K562 (cell line): ENCODE measurements around the gene ARL8A. TPM values are rescaled to one million over a fixed set of nuclear protein-coding genes. Genes with fewer than 3 reads are reported as not detected.

Experiments
- CBX3 ChIP-seq, 2 experiments: IDR thresholded peaks; 1 replicate in 1 of 2; 2 replicates in 1 of 2; pipeline ENCODE4 v1.6.1; 2012; ENCODE audit warnings: inconsistent platforms in 2 of 2, low read length in 2 of 2, borderline replicate concordance in 1 of 2, control low read depth in 1 of 2
- ETV5 ChIP-seq: sonication (generic); formaldehyde crosslinking; IDR thresholded peaks from 2 replicates; pipeline ENCODE4 v1.4.0; 2020; ENCODE audit warnings: low read depth, mild to moderate bottlenecking, missing genetic modification reagents
- FOXP4 ChIP-seq: sonication (generic); formaldehyde crosslinking; IDR thresholded peaks from 2 replicates; pipeline ENCODE4 v1.8.0; 2022; ENCODE audit warnings: mild to moderate bottlenecking, missing genetic modification reagents, borderline replicate concordance
- HDAC2 ChIP-seq: fragments of 450-650 bp; IDR thresholded peaks from 2 replicates; pipeline ENCODE4 v1.6.1; 2016; ENCODE audit warnings: mild to moderate bottlenecking
- PATZ1 ChIP-seq: fragments of 250-450 bp; sonication (Bioruptor Pico); IDR thresholded peaks from 2 replicates; pipeline ENCODE4 v1.5.0; 2020; ENCODE audit warnings: mild to moderate bottlenecking, borderline replicate concordance
- RAD21 ChIP-seq, 2 experiments: fragments of 250-450 bp in 1 of 2; fragments of 450-650 bp in 1 of 2; sonication (Bioruptor Pico) in 1 of 2; formaldehyde crosslinking in 1 of 2; IDR thresholded peaks in 1 of 2; conservative IDR thresholded peaks in 1 of 2; 2 replicates each; pipeline versions ENCODE4 v1.4.0 to v1.8.0; 2020 to 2022; ENCODE audit warnings: mild to moderate bottlenecking in 2 of 2, moderate library complexity in 1 of 2
- SRF ChIP-seq, 2 experiments: fragments of 250-450, 450-650 bp in 1 of 2; sonication (Bioruptor Pico) in 1 of 2; sonication (generic) in 1 of 2; formaldehyde crosslinking; IDR thresholded peaks; 2 replicates each; pipeline versions ENCODE4 v1.5.0 to v1.5.1; 2020 to 2022; ENCODE audit warnings: mild to moderate bottlenecking in 1 of 2, missing genetic modification reagents in 1 of 2
- STAG1 ChIP-seq: sonication (generic); formaldehyde crosslinking; IDR thresholded peaks from 2 replicates; pipeline ENCODE4 v1.5.0; 2020; ENCODE audit warnings: missing genetic modification reagents, borderline replicate concordance
- ZNF395 ChIP-seq: fragments of 200-800 bp; sonication (Bioruptor generic); IDR thresholded peaks from 2 replicates; pipeline ENCODE4 v1.6.1; 2017; ENCODE audit warnings: missing genetic modification characterization, missing compliant biosample characterization
- polyA plus RNA-seq, 8 experiments: library from polyadenylated mRNA; depleted of rRNA in 4 of 8; stranded (reverse) in 5 of 8; unstranded in 3 of 8; fragments of >200 nt; fragmentation: Nextera tagmentation in 2 of 8; fragmentation: Illumina TruSeq in 1 of 8; extraction: Ambion mirVana in 2 of 8; extraction: Trizol in 1 of 8; gene quantifications; 2 replicates each; pipeline versions ENCODE4 v1.2.1 to v1.2.3, GENCODE V29; 2011 to 2014; ENCODE audit warnings: inconsistent platforms in 1 of 8, missing spikeins in 1 of 8
- total RNA-seq, 7 experiments: library from RNA; depleted of rRNA in 6 of 7; stranded (reverse); fragments of >200 nt in 6 of 7; fragmentation: Illumina TruSeq in 2 of 7; extraction: Trizol in 2 of 7; gene quantifications; 2 replicates each; pipeline versions ENCODE4 v1.2.1 to v1.2.3, GENCODE V29; 2011 to 2021; ENCODE audit warnings: low replicate concordance in 1 of 7

Gene ARL8A
- total and polyA plus RNA-seq, 9 of the 15 experiments (the other 6 are each of a cell fraction or from before 2014, with no cell fraction given): 0.17 to 27.3 (median 15.6) TPM

GRCh38 chr1:202184750-202185460 lies 40.4 kb upstream of the ARL8A start (continued):
- TF ChIP-seq FOXP4 (CRISPR knock-in tag) (0 out of 2 replicates have a peak, but pooled peaks have one; percentile 29), HDAC2 (peak; percentile 39; the same call in 1 of the 2 replicates), STAG1 (CRISPR knock-in tag) (peak; percentile 51; the same call in 1 of the 2 replicates), CBX3 (IDR thresholded peaks at IDR 0.05; ENCODE audit: borderline replicate concordance in 1 of 2, low read length in 2 of 2) (0 out of 3 replicates have a peak, but pooled peaks of 1 of the 2 experiments have one; percentile 16), ZNF395 (CRISPR knock-in tag) (no peak), PATZ1 (CRISPR knock-in tag) (no peak), SRF (CRISPR knock-in tag; IDR thresholded peaks at IDR 0.05) (0 out of 4 replicates have a peak, but pooled peaks of 1 of the 2 experiments have one; percentile 21), RAD21 (CRISPR knock-in tag; conservative IDR thresholded peaks at IDR 0.05 in 1 of 2, IDR thresholded peaks at IDR 0.05 in 1 of 2) (peak in 1 of 2 experiments; percentile 55; a peak in 3 of 4 replicates), ETV5 (CRISPR knock-in tag) (no peak)
